Posterior vena cava (tissue), 2 donors: Measurements from ENCODE around the gene CDK10. TPM values are rescaled to one million over a fixed set of nuclear protein-coding genes. Genes with fewer than 3 reads are reported as not detected.
"Not testable (repeated sequence)": the region's sequence is repeated elsewhere in the genome, so short reads cannot be mapped to it uniquely, and the experiment has no call there.

Source experiments
- DNase-seq: peaks from one replicate; pipeline ENCODE4 v3.0.0-alpha.2; 2020; ENCODE audit warnings: low spot score
- intact Hi-C, 2 donors: fragments of 100-400 bp; cut with DNase I; formaldehyde crosslinking; loops; one replicate each; pipeline versions ENCODE4 v1.14.1 to v1.14.2; 2022 to 2023
- total RNA-seq, 2 donors: library from RNA; stranded (reverse); fragmentation: NEBNext Ultra II Directional; extraction: Animal tissue kit (Norgen Biotek cat#: 25700); gene quantifications; one replicate each; pipeline ENCODE4 v1.2.1, GENCODE V29; 2021
- donor health status: DM: yes; HTN: yes; CAD: no.
- donor health status: DM: yes; HTN: yes; CAD: no.

The CDK10 gene
- total RNA-seq, 2 donors from 2014 or later, result 33.7 to 37.5 TPM

GRCh38 chr16:89691986-89692569 lies 5.6 kb downstream of the CDK10 start:
- no peak for DNase-seq
- intact Hi-C loops, result no loop called here

- intact Hi-C loops, result no loop called here
- no peak for DNase-seq
Measured at GRCh38 chr16:89693289-89693731, 6.8 kb downstream of the CDK10 start.

GRCh38 chr16:89693931-89694783 lies 7.7 kb downstream of the CDK10 start:
- no peak for DNase-seq
- intact Hi-C loops, result no loop called here

GRCh38 chr16:89694784-89695085 lies 8.2 kb downstream of the CDK10 start:
- intact Hi-C loops, DNase-seq: not testable (repeated sequence)

GRCh38 chr16:89695086-89695874 lies 8.8 kb downstream of the CDK10 start:
- intact Hi-C loops, result no loop called here
- no peak for DNase-seq

GRCh38 chr16:89695875-89696669 lies 9.6 kb downstream of the CDK10 start:
- intact Hi-C loops, result no loop called here
- DNase-seq, result no peak

- intact Hi-C loops, result no loop called here
- no peak for DNase-seq
Measured at GRCh38 chr16:89696670-89697128, 10.2 kb downstream of the CDK10 start.

GRCh38 chr16:89697161-89697615 lies 10.7 kb downstream of the CDK10 start:
- intact Hi-C loops, result no loop called here

GRCh38 chr16:89697616-89698331 lies 11.3 kb downstream of the CDK10 start:
- DNase-seq, result no peak
- intact Hi-C loops, result no loop called here

More at GRCh38 chr16:89697161-89697615, 10.7 kb downstream of the CDK10 start:
- DNase-seq, result peak; percentile 82

- DNase-seq, intact Hi-C loops: not testable (repeated sequence)
Measured at GRCh38 chr16:89698717-89699116, 12.2 kb downstream of the CDK10 start.

- intact Hi-C loops, result loop anchor here in 1 of 2 donors (10.0 kb wide), 1 partner anchor 95 kb away; no protein-coding TSS in a partner anchor
- not testable (repeated sequence) for DNase-seq
Measured at GRCh38 chr16:89699629-89700099, 13.2 kb downstream of the CDK10 start.

- DNase-seq, result peak; percentile 99
- intact Hi-C loops, result loop anchor here in 1 of 2 donors (10.0 kb wide), 1 partner anchor 95 kb away; no protein-coding TSS in a partner anchor
Measured at GRCh38 chr16:89700100-89700648, 13.7 kb downstream of the CDK10 start.

- no peak for DNase-seq
- intact Hi-C loops, result loop anchor here in 1 of 2 donors (10.0 kb wide), 1 partner anchor 94 kb away; no protein-coding TSS in a partner anchor
Measured at GRCh38 chr16:89700649-89701424, 14.3 kb downstream of the CDK10 start.

GRCh38 chr16:89701425-89702406 lies 15.2 kb downstream of the CDK10 start, which contains the start of gene SPATA2L:
SPATA2L (minus strand) TSS chr16:89701705; CDS start chr16:89701232, 473 bp downstream.
- peak; percentile 96 for DNase-seq
- intact Hi-C loops, result loop anchor here in 1 of 2 donors (10.0 kb wide), 1 partner anchor 93 kb away; no protein-coding TSS in a partner anchor

GRCh38 chr16:89704281-89704680 lies 17.8 kb downstream of the CDK10 start:
- DNase-seq, result no peak
- intact Hi-C loops, result loop anchor here in 1 of 2 donors (10.0 kb wide), 1 partner anchor 91 kb away; no protein-coding TSS in a partner anchor
